NCI-H510A (cell line): ENCODE data around the gene PLEKHA7.

Experiments used
- DNase-seq: peaks from one replicate; lab custom pipeline; 2025; lab: John Stamatoyannopoulos, UW

The PLEKHA7 gene

GRCh38 chr11:16773981-16774935 lies 240.0 kb downstream of the PLEKHA7 start:
- no peak for DNase-seq

- no peak for DNase-seq
Observed at GRCh38 chr11:16772141-16772512, 242.1 kb downstream of the PLEKHA7 start.

GRCh38 chr11:16771350-16772140 lies 242.7 kb downstream of the PLEKHA7 start:
- no peak for DNase-seq

GRCh38 chr11:16770016-16770415 lies 244.2 kb downstream of the PLEKHA7 start:
- DNase-seq = no peak

- DNase-seq = no peak
Observed at GRCh38 chr11:16769386-16769785, 244.8 kb downstream of the PLEKHA7 start.

- no peak for DNase-seq
Observed at GRCh38 chr11:16767957-16768356, 246.3 kb downstream of the PLEKHA7 start.

GRCh38 chr11:16767137-16767536 lies 247.1 kb downstream of the PLEKHA7 start:
- no peak for DNase-seq

- DNase-seq = no peak
Observed at GRCh38 chr11:16764888-16765287, 249.3 kb downstream of the PLEKHA7 start.

- DNase-seq = no peak
Observed at GRCh38 chr11:16763746-16764145, 250.5 kb downstream of the PLEKHA7 start.

GRCh38 chr11:16759857-16760508 lies 254.2 kb downstream of the PLEKHA7 start:
- DNase-seq = no peak

- no peak for DNase-seq
Observed at GRCh38 chr11:16758382-16759024, 255.7 kb downstream of the PLEKHA7 start.

GRCh38 chr11:16750417-16750816 lies 263.8 kb downstream of the PLEKHA7 start:
- no peak for DNase-seq

GRCh38 chr11:16749666-16750065 lies 264.5 kb downstream of the PLEKHA7 start:
- DNase-seq = no peak

GRCh38 chr11:16749092-16749491 lies 265.1 kb downstream of the PLEKHA7 start:
- no peak for DNase-seq

GRCh38 chr11:16745950-16746605 lies 268.1 kb downstream of the PLEKHA7 start:
- DNase-seq = no peak

GRCh38 chr11:16744128-16744725 lies 270.0 kb downstream of the PLEKHA7 start:
- no peak for DNase-seq

GRCh38 chr11:16743478-16743877 lies 270.7 kb downstream of the PLEKHA7 start:
- no peak for DNase-seq

- DNase-seq = no peak
Observed at GRCh38 chr11:16741473-16741872, 272.7 kb downstream of the PLEKHA7 start.

- DNase-seq = no peak
Observed at GRCh38 chr11:16738947-16739815, 275.0 kb downstream of the PLEKHA7 start.
